HG03354 (cell line): ENCODE measurements around the gene PMFBP1.

Experiments used
- ATAC-seq: cut with Tn5 transposase; IDR thresholded peaks from one replicate; pipeline ENCODE4 v1.9.1; 2021; ENCODE audit warnings: mild to moderate bottlenecking; ENCODE audit not compliant: unreplicated experiment, poor library complexity, severe bottlenecking

The PMFBP1 gene

DNA sequence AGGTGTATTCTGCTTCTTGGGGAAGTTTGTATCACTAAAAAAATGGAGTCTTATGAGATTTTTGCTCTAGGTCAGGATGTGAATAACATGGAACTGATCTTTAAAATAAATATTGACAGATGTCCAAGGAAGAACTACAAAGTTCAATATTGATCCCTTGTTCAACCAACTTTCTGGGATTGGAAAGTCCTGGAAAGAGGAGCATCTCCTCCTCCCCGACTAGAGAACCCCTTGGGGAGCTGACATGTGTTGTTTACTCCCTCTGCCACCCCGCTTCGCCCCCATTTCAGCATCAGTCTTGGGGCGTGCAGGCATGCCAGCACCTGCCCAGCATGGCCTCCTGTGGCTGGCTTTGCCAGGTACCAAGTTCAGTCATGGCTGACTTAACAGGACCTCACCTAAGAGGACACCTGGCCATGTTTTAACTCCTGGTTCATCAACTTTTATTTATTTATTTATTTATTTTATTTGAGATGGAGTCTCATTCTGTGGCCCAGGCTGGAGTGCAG is 33.8 kb downstream of the PMFBP1 start:
- ATAC-seq: no peak

- no peak for ATAC-seq
These were observed 34.4 kb downstream of the PMFBP1 start for GRCh38 chr16:72137380-72138063.

GRCh38 chr16:72134507-72134906 is 37.4 kb downstream of the PMFBP1 start:
- ATAC-seq: no peak

GRCh38 chr16:72132726-72133125 is 39.2 kb downstream of the PMFBP1 start:
- no peak for ATAC-seq

DNA sequence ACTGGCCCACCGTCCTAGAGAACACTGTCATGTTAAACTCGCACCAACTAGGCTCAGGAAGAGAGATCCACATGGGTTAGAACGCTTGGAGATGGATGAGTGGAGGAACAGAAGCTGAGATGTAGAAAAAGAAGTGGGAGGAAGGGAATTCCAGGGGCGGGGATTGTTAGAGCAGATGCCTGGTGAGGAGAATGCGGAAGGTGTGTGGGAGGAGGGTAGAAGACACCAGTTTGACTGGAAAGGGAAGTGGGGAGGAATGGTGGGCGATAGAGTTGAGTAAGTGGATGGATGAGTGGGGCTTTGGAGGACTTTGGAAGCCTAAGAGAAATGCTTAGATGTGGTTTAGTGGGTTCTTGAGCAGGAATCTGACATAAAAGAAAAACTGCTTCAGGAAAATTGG is 40.9 kb downstream of the PMFBP1 start:
- ATAC-seq: no peak

- no peak for ATAC-seq
These were observed 41.8 kb downstream of the PMFBP1 start for GRCh38 chr16:72129976-72130656.

DNA sequence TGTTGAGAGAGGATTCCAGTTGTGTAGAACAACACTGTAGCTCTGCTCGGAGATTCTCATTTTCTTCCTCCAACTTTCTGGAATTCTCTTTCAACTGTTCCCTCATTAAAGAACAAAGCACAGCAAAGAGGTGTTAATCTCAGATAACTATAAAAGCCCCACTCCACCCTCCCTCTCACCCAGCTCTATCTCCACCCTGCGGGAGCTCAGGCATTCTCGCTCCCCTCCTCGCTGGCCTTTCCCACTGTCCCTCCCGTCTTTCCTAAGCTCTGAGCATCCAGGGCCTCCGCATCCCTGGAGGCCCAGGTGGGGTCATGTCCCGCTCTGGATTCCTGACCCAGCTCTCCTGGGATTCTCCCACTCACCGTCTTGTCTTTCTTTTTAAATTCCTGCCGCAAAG is 43.3 kb downstream of the PMFBP1 start:
- no peak for ATAC-seq

DNA sequence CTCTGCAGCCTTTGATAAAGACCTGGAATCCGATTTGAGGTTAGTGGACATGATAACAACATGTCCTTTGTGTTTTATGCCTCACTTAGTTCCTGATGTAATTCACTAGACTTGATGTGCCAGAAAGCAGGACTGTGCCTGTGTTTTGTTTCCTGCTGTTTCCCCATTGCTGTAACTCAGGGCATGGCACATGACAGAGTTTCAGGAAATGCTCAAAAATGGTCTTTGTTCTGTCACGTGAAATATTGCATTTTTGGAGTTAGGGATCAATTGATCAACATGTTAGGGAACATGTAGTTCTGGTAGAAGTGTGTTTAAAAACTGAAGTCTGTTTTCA is 45.6 kb downstream of the PMFBP1 start:
- no peak for ATAC-seq

- no peak for ATAC-seq
These were observed 46.1 kb downstream of the PMFBP1 start for GRCh38 chr16:72125635-72126428.

- peak; percentile 72 for ATAC-seq
These were observed 47.0 kb downstream of the PMFBP1 start for GRCh38 chr16:72124761-72125634.

DNA sequence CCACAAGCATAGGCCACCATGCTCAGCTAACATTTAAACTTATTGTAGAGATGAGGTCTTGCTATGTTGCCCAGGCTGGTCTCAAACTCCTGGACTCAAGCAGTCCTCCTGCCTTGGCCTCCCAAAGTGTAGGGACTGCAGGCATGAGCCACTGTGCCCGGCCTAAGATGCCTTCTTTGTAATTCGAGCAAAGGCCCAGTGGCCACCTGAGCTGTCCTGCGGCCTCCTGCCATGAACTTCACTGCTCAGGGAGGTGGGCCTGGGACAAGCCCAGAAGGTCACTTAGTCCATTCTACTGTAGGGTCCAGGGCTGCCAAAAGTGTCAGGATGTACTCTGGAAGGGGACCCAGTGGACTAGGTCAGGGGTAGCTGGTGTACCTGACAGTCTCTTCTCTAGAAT is 47.8 kb downstream of the PMFBP1 start:
- no peak for ATAC-seq

DNA sequence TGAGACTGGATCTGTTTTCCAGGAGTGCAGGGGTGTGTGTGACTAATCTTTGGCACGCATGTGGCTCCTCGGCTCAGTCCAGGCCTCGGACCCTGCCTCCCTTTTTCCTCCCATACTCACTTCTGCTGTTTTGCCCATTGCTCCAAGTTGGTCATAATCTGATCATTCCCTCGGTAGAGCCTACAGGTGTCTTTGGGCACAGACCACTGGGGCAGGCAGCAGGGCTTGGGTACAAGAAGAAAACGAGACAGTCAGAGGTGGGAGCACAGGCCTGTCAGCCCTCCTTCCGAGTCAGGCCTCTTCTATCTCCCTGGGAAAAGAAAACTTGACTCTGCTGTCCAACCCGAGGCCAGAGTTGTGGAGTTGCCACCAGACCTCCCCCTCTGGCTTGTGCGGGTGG is 48.5 kb downstream of the PMFBP1 start:
- ATAC-seq: no peak

- no peak for ATAC-seq
These were observed 49.0 kb downstream of the PMFBP1 start for GRCh38 chr16:72122916-72123315.

DNA sequence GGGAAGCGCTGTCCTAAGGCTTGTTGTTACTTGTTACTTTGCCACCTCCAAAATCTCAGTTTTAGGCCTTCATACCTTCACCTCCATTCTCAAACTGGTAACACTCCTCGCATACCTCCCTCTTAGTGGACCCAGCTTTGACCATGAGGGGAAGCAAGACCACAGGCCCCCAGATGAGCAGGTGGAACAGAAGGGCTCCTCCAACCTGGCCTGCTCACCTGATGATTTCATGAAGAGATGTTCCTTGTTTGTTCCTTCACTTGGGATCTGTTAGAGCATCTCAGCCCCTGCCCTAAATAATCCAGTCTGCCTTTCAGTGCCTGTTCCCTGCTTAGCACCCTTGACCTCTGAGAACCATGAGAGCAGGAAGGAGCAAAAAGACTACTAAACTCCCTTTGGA is 49.6 kb downstream of the PMFBP1 start:
- ATAC-seq: no peak

DNA sequence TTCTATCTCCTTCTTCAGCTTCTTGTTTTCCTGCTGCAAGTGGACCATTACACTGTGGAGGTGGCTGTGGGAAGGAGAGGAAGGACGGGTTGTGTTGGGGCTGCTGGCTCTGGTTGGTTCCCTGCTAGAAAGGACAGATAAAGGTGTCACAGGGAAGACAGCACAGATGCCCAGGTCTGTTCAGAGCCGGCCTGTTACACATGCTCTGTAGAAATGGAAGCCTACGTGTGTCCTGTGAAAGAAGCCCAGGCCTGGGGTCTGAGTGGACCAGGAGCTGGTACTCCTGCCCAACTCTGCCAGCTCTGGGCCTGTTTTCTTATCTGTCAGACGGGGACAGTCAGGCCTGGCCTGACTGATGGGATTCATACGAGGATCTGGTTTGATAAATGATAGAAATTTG is 51.9 kb downstream of the PMFBP1 start:
- no peak for ATAC-seq

GRCh38 chr16:72113616-72113945 is 58.4 kb downstream of the PMFBP1 start:
- no peak for ATAC-seq

DNA sequence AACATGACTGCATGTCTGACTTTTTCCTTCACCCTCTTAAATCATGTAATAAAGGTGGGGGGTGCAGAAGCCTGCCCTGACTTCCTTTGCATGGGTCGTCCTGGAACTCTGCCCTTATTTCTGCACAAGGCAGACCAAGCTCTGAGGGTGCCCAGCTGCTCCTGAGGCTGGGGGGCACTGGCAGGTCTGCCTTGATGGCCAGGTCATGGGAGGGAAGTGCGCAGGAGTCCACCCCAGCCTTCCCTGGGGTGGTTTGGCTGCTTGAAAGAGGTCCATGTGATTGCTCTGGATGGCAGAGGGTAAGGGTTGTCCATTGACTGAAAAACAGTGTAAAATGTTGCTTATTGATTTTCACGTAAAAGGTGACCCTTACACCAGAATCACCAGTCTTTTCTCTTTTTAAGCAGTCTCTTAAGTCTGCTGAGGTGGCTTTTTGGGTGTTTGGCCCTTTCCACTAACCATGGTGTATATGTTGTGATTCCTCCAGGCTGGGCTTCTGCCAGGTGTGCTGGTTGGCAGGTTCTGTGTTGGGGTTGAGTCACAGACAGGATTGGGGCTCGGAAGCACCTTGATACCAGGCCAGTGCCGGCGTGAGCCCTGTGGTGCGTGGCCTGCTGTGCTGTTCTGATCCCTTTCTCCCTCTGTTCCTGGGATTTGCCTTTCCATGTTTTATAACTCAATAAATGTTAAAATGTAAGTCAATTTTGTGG is 58.9 kb downstream of the PMFBP1 start:
- no peak for ATAC-seq

GRCh38 chr16:72112452-72112792 is 59.5 kb downstream of the PMFBP1 start:
- ATAC-seq: no peak

DNA sequence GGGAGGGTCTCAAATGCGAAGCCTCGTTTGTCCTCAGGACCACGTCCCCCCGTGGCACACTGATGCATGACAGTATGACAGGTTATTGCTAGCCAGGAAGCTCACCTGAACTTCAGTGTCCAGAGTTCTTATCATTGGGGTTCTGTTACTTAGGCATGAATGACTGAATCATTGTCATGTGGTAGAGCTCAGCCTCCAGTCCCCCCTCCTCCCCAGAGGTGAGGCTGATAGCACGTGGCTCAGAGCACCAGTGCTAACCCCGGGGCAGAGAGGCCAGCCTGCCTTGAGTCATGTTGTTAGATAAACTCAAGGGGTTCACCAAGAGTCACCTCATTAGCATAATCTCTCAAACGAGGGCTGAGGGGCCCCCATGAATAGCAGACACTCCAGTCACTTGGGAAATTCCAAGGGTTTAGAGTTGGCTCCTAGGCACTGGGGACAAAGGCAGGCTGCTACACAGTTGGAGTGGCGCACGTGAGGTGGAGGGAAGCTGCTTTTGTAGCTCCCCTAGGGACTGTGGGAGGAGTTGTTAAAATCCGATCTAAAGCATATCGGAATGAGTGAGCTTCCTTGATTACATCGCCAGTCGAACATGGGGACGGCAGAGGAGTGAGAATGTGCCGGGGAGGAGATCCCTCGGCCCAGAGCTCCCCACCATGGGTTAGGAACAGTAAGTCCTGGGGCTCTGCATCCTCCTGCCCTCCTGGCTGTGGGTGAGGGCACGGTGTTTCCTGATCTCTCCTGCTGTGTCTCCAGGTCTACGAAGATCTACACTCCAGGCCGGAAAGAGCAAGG is 60.1 kb downstream of the PMFBP1 start:
- no peak for ATAC-seq
